ENCODE results near the gene HOXD12.

Gene HOXD12

DNA sequence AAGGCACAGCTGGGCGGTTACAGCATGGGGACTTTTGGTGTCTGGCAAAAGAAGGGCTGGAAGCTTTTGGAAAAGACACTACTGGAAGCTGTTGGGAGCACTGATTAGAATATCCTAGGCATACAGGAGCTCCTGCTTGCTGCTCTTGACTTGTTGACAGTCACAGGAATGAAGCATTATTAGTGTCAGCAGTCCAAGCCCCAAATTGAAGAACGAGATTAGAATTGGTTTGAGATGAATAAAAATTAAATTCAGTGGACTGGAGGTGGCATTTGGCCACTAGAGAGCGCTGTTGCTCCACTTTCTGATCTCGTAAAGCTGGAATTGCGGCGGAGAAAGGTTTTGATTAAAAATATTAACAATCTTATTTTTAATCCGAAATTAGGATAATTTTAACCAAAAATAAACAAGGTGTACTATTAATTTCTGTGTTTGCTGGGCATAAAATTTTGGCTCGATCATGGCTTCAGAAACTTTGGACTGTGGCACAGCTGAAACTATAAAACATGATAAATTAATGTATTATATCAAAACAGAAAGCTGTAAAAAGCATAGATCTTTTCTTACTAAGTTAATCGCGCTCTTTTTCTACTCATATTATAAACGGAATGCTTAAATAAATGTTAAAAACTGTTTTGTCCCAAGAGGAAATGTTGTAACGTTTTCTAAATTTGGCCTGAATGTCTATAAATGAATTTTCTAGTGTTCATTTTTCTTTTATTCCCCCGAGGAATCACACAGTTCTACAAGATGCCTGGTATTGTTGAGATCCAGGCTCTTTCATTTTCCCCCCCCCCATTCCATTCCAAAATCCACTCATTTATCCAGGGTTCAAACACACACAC, 27.6 kb downstream of the HOXD12 start:
- Histone ChIP-seq H3K9me3 (ENCODE audit: low read length) (no peaks in the 10 kb centered on the region), H3K9ac (ENCODE audit: low read length) (peak overlapping the region; percentile 23), H3K36me3 (ENCODE audit: insufficient read depth, low read length) (no peaks in the 10 kb centered on the region), H3K27ac (ENCODE audit: low read depth, low read length) (peak overlapping the region; percentile 74), H3K27me3 (ENCODE audit: control insufficient read depth in 1 of 2, insufficient read depth in 2 of 2, low read length in 2 of 2) (peaks cover 0 to 8% of the 10 kb centered on the region in 2 donors), H3K4me1 (ENCODE audit: insufficient read depth, low read length) (peaks cover 23% of the 10 kb centered on the region), H3K4me3 (ENCODE audit: low read depth in 1 of 2, low read length in 2 of 2) (peak overlapping the region in 1 of 2 donors; percentile 68)

DNA sequence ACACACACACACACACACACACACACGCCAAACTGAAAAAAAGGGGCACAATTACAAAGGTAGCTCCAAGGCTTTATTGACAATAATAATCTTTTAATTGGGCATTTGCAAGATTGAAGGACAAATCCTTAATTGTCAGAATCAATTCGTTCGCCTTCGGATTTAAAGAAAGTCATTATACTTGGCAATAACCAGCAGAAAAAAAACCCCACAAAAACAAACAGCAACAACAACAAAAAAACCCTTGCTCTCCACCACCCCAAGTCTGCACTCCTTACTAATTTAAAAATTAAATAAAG, 28.1 kb downstream of the HOXD12 start:
- H3K36me3 ChIP-seq (ENCODE audit: insufficient read depth, low read length) = no peaks in the 10 kb centered on the region
- H3K27me3 ChIP-seq (ENCODE audit: control insufficient read depth in 1 of 2, insufficient read depth in 2 of 2, low read length in 2 of 2) = peaks cover 0 to 7% of the 10 kb centered on the region in 2 donors
- peak overlapping the region; percentile 66 for H3K9ac ChIP-seq (ENCODE audit: low read length)
- peaks cover 28% of the 10 kb centered on the region for H3K4me1 ChIP-seq (ENCODE audit: insufficient read depth, low read length)
- peak overlapping the region; percentile 74 for H3K27ac ChIP-seq (ENCODE audit: low read depth, low read length)
- no peaks in the 10 kb centered on the region for H3K9me3 ChIP-seq (ENCODE audit: low read length)
- peak overlapping the region in 1 of 2 donors; percentile 68 for H3K4me3 ChIP-seq (ENCODE audit: low read depth in 1 of 2, low read length in 2 of 2)

DNA sequence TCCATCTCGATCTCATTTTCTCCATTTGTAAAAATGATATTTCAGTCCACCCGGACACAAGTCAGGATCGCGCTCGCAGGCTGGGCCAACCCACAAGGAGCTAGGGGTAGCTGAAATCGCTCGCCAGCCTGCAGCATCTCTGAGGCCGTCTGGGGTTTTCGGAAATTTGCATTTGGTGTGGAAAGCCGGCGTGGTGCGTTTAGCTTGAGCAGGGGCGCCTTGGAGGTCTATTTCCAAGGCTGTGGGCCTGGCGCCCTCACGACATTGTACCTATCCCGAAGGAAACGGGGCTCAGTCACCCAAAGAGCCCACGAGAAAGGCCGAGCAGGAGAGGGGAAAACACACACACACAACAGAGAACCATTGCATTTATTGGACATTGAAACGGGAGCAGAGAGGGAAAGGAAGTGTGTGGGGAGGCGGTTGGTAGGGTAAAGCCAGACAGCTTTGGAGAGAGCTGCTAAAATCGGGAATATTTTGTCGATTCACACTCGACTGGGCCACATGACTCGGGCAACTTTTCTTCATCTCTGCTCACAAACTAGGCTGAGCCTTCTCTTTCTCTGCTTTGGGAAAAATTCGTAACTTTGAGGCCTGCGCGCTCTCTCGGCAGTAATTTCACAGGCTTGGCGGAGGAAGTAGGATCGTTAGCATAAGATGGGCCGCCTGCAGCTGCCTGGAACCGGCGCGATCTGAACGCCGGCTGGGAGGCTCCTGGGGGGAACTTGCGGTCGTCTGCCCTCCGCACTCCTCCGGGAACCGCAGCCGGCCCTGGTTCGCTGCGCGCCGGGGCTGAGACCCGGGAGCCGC, 28.8 kb downstream of the HOXD12 start:
- H3K27me3 ChIP-seq (ENCODE audit: control insufficient read depth in 1 of 2, insufficient read depth in 2 of 2, low read length in 2 of 2) = peaks cover 0 to under 1% of the 10 kb centered on the region in 2 donors
- H3K36me3 ChIP-seq (ENCODE audit: insufficient read depth, low read length) = no peaks in the 10 kb centered on the region
- peak overlapping the region; percentile 74 for H3K27ac ChIP-seq (ENCODE audit: low read depth, low read length)
- peaks cover 34% of the 10 kb centered on the region for H3K4me1 ChIP-seq (ENCODE audit: insufficient read depth, low read length)
- H3K9me3 ChIP-seq (ENCODE audit: low read length) = no peaks in the 10 kb centered on the region
- H3K4me3 ChIP-seq (ENCODE audit: low read depth in 1 of 2, low read length in 2 of 2) = peak overlapping the region; percentile 40 to 68
- peak overlapping the region; percentile 66 for H3K9ac ChIP-seq (ENCODE audit: low read length)

DNA sequence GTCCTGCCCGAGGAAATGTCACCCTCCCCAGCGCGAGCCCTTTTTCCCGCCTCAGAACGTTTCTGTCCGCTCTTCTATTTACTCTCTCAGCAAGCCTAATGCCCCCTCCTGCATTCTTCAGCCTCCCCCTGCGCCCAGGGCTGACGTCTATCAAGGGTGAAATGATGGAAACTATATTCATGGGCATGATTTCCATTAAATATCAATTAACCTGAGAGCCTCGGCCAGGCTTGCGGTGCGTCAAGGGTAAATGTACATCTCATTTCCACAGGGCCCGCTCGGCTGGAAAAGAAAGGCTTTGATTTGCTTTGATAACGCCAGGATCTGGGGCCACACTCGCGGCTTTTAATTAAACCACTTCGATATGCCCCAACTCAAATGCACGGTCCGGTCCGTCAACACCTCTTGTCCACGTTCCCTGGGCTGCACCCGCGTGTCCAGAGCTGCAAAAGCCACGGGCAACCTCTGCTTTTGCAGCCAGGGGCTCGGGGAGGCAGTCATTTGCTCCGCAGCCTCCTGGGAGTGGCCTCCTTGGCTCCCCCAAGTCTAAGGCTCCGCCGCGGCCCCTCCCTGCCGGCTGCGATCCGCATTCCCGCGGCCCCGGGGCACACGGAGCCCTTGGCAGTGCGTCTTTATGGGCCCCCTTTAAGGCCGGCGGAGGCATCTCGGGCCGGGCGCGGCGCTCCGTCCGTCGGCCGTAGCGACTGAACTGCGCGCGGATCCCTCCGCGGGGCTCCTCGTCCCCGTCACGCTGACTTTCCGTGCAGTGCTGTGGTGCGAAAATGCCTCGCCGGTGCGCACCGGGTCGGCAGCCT, 29.6 kb downstream of the HOXD12 start, which contains the start of gene HOXD8:
TSS of gene HOXD8 (plus strand) at position 724 of the 815 bp plus-strand sequence. CDS start 662 bp downstream, outside the sequence.
- Histone ChIP-seq H3K4me1 (ENCODE audit: insufficient read depth, low read length) (peaks cover 38% of the 10 kb centered on the region), H3K27ac (ENCODE audit: low read depth, low read length) (peak within 1 kb of the TSS; percentile 96), H3K36me3 (ENCODE audit: insufficient read depth, low read length) (no peaks in the 10 kb centered on the region), H3K27me3 (ENCODE audit: control insufficient read depth in 1 of 2, insufficient read depth in 2 of 2, low read length in 2 of 2) (no peaks in the 10 kb centered on the region), H3K9me3 (ENCODE audit: low read length) (no peaks in the 10 kb centered on the region), H3K4me3 (ENCODE audit: low read depth in 1 of 2, low read length in 2 of 2) (peak within 1 kb of the TSS; percentile 53 to 68), H3K9ac (ENCODE audit: low read length) (peak within 1 kb of the TSS; percentile 66)

DNA sequence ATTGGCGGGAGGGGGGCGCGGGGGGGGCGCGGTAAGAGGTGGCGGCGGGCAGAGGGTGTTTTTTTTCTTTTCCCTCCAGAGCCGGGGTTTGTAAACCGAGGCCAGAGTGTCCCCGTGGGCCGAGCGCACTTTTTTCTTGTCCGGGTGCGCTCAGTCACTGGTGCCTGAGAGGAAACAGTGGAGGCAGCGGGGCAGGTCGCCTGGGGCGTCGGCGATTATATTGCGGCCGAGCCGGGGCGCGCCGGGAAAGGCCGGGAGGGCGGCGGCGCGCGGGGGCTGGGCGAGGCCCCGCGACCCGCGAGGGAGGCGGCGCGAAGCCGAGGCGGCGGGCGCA, 30.2 kb downstream of the HOXD12 start:
- peak overlapping the region in 1 of 2 donors; percentile 40 for H3K4me3 ChIP-seq (ENCODE audit: low read depth in 1 of 2, low read length in 2 of 2)
- no peaks in the 10 kb centered on the region for H3K27me3 ChIP-seq (ENCODE audit: control insufficient read depth in 1 of 2, insufficient read depth in 2 of 2, low read length in 2 of 2)
- H3K27ac ChIP-seq (ENCODE audit: low read depth, low read length) = peak overlapping the region; percentile 74
- no peaks in the 10 kb centered on the region for H3K9me3 ChIP-seq (ENCODE audit: low read length)
- H3K4me1 ChIP-seq (ENCODE audit: insufficient read depth, low read length) = peaks cover 40% of the 10 kb centered on the region
- no peak overlapping the region for H3K9ac ChIP-seq (ENCODE audit: low read length)
- H3K36me3 ChIP-seq (ENCODE audit: insufficient read depth, low read length) = no peaks in the 10 kb centered on the region

DNA sequence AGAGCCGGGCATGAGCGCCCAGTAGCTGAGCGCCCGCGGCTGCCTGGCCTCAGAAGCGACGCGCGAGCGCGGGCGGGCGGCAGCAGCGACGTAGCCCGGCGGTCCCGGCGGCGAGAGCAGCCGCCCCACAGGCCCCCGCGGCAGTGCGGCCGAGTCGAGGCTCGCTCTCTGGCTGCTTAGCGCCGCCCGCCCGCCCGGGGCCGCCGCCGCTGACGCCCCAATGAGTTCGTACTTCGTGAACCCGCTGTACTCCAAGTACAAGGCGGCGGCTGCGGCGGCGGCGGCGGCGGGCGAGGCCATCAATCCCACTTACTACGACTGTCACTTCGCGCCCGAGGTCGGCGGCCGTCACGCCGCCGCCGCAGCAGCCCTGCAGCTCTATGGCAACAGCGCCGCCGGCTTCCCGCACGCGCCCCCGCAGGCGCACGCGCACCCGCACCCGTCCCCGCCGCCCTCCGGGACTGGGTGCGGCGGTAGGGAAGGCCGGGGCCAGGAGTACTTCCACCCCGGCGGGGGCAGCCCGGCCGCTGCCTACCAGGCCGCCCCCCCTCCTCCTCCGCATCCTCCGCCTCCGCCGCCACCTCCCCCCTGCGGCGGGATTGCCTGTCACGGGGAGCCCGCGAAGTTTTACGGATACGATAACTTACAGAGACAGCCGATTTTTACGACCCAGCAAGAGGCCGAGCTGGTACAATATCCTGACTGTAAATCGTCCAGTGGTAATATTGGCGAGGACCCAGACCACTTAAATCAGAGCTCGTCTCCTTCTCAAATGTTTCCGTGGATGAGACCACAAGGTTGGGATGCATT, 30.8 kb downstream of the HOXD12 start:
- Histone ChIP-seq H3K4me1 (ENCODE audit: insufficient read depth, low read length) (peaks cover 45% of the 10 kb centered on the region), H3K36me3 (ENCODE audit: insufficient read depth, low read length) (no peaks in the 10 kb centered on the region), H3K4me3 (ENCODE audit: low read depth in 1 of 2, low read length in 2 of 2) (peak overlapping the region; percentile 53 to 61), H3K27ac (ENCODE audit: low read depth, low read length) (peak overlapping the region; percentile 96), H3K27me3 (ENCODE audit: control insufficient read depth in 1 of 2, insufficient read depth in 2 of 2, low read length in 2 of 2) (no peaks in the 10 kb centered on the region), H3K9ac (ENCODE audit: low read length) (peak overlapping the region; percentile 73), H3K9me3 (ENCODE audit: low read length) (no peaks in the 10 kb centered on the region)

DNA sequence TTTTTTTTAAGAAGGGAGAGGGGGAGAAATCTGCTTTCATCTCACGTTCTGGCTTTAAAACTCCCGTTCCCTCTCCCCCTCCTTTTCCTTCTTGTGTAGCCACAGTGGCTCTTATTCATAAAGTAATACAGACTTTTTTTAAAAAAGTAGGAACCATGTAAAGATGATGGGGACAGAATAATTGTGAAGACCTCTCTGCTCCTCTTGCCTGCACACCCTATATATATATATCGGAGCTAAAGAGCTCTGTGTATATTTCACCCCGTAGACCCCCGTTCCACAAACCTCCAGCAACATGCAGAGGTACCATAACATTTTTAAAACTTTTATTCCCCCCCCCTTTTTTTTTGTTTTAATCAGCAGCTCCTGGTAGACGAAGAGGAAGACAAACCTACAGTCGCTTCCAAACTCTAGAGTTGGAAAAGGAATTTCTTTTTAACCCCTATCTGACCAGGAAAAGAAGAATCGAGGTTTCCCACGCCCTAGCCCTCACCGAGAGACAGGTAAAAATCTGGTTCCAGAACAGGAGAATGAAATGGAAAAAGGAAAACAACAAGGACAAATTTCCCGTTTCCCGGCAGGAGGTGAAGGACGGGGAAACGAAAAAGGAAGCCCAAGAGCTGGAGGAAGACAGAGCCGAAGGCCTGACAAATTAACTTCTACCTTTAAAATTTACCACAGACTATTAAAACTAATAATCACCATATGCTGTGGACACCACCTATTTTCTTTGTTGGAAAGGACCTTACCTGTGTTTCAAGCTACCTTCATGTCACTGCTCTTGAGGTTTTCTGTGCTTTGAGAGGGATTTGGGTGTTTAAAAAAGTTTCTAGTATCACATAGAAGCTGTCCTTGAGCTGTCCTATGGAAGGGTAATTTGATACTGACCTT, 31.6 kb downstream of the HOXD12 start:
- no peaks in the 10 kb centered on the region for H3K36me3 ChIP-seq (ENCODE audit: insufficient read depth, low read length)
- peaks cover 45% of the 10 kb centered on the region for H3K4me1 ChIP-seq (ENCODE audit: insufficient read depth, low read length)
- peak overlapping the region; percentile 53 to 61 for H3K4me3 ChIP-seq (ENCODE audit: low read depth in 1 of 2, low read length in 2 of 2)
- peaks cover 0 to under 1% of the 10 kb centered on the region in 2 donors for H3K27me3 ChIP-seq (ENCODE audit: control insufficient read depth in 1 of 2, insufficient read depth in 2 of 2, low read length in 2 of 2)
- H3K27ac ChIP-seq (ENCODE audit: low read depth, low read length) = peak overlapping the region; percentile 96
- no peaks in the 10 kb centered on the region for H3K9me3 ChIP-seq (ENCODE audit: low read length)
- peak overlapping the region; percentile 73 for H3K9ac ChIP-seq (ENCODE audit: low read length)

DNA sequence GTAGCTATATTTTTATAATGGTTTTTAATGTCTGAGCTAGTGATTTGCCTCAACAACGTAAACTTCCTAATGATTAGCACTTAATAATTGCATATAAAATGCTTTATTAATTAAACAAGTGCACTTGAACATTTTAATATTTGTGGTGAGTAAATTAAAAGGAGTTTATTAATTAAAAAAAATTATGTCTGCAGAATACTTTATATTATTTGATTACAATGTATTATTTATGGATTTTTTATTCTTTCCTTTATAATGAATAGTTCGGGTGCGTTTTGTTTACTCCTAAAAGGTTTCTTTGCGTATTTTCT, 32.2 kb downstream of the HOXD12 start:
- Histone ChIP-seq H3K27me3 (ENCODE audit: control insufficient read depth in 1 of 2, insufficient read depth in 2 of 2, low read length in 2 of 2) (peaks cover 0 to 6% of the 10 kb centered on the region in 2 donors), H3K4me3 (ENCODE audit: low read depth in 1 of 2, low read length in 2 of 2) (peak overlapping the region; percentile 38 to 75), H3K9me3 (ENCODE audit: low read length) (no peaks in the 10 kb centered on the region), H3K4me1 (ENCODE audit: insufficient read depth, low read length) (peaks cover 43% of the 10 kb centered on the region), H3K27ac (ENCODE audit: low read depth, low read length) (peak overlapping the region; percentile 96), H3K36me3 (ENCODE audit: insufficient read depth, low read length) (no peaks in the 10 kb centered on the region), H3K9ac (ENCODE audit: low read length) (peak overlapping the region; percentile 73)

DNA sequence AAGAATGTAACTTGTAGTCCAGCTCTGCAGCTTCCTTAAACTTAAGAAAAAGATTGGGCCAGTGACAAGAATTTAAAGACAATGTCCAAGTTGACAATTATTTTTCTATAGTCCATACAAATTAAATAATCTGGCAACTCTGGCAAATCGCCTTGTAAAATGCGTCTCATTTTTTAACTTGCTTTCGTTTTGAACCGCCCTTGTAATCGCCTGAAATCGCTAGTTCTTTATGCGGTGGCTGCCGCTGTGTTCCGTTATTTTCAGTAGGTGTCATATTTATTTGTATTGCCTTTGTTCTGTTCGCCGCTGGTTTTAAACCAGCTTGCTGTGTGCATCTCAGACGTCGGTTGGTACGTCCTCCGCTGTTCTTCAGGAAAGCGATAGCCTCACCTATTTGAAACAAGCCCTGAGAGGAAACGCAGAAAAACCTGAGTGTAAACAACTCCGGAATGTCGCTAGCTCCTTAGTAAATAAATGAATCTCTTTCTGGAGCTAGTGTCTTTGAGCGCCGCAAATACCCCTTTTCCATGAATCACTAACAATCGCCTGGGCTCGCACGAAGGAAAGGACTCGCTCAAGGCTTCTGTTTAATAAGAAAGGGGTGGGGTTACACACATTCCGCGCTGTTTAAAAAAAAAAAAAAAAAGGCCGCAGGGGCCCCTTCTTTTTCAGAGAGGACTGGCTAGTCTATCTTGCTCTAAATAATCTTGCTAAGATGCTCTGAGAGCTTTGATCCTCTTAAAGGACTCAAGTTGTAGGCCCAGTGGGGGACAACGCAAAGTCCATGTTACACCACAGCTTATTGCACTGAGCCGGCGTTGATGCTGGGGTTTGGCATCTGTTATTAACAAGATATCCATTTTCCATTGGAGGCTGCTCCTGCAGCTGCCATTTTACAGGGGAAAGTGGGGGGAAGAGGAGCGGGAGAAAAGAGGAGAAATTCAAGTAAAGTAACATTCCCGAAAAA, 32.9 kb downstream of the HOXD12 start:
- peaks cover 0 to 6% of the 10 kb centered on the region in 2 donors for H3K27me3 ChIP-seq (ENCODE audit: control insufficient read depth in 1 of 2, insufficient read depth in 2 of 2, low read length in 2 of 2)
- H3K27ac ChIP-seq (ENCODE audit: low read depth, low read length) = peak overlapping the region; percentile 96
- peaks cover 43% of the 10 kb centered on the region for H3K4me1 ChIP-seq (ENCODE audit: insufficient read depth, low read length)
- no peaks in the 10 kb centered on the region for H3K9me3 ChIP-seq (ENCODE audit: low read length)
- H3K9ac ChIP-seq (ENCODE audit: low read length) = peak overlapping the region; percentile 59
- peak overlapping the region; percentile 38 to 75 for H3K4me3 ChIP-seq (ENCODE audit: low read depth in 1 of 2, low read length in 2 of 2)
- H3K36me3 ChIP-seq (ENCODE audit: insufficient read depth, low read length) = no peaks in the 10 kb centered on the region
